ENCODE results near the gene PCDHAC1. TPM values are rescaled to one million over a fixed set of nuclear protein-coding genes. Genes with fewer than 3 reads are reported as not detected.

PCDHAC1 gene
- total RNA-seq, 1 donor from 2014 or later: 2.9 TPM

- Mint-ChIP-seq H3K4me3 (no peak overlapping the region), H3K4me1 (peaks cover 2% of the 10 kb centered on the region), H3K36me3 (no peaks in the 10 kb centered on the region), H3K9me3 (no peaks in the 10 kb centered on the region), H3K27me3 (ENCODE audit: insufficient read depth, low read depth) (no peaks in the 10 kb centered on the region), H3K27ac (no peak overlapping the region)
- no peak for DNase-seq (ENCODE audit: low spot score)
- H3K27ac ChIP-seq: no peak overlapping the region
- no peaks in the 10 kb centered on the region for H3K79me2 ChIP-seq (ENCODE audit: low read depth)
- peaks cover 15% of the 10 kb centered on the region for H4K20me1 ChIP-seq (ENCODE audit: low read depth)
- no peaks in the 10 kb centered on the region for H3K9me3 ChIP-seq (ENCODE audit: low read depth)
- TF ChIP-seq EZH2phosphoT487 (IDR thresholded peaks at IDR 0.05): no peak
- TF ChIP-seq EZH2 (IDR thresholded peaks at IDR 0.05): no peak
- no peak for TF ChIP-seq CTCF (IDR thresholded peaks at IDR 0.05)
- H2AFZ ChIP-seq (replicated peaks): no peak overlapping the region
- H3K36me3 ChIP-seq: no peaks in the 10 kb centered on the region
- no peak overlapping the region for H3K9ac ChIP-seq
- peaks cover 15% of the 10 kb centered on the region for H3K27me3 ChIP-seq
- no peaks in the 10 kb centered on the region for H3F3A ChIP-seq (ENCODE audit: low read depth)
- no peak overlapping the region for H3K4me2 ChIP-seq
- no peak overlapping the region for H3K4me3 ChIP-seq
- H3K4me1 ChIP-seq: no peaks in the 10 kb centered on the region
Observed at GRCh38 chr5:140978983-140979382, 52.9 kb downstream of the PCDHAC1 start.

Small RNAs within 50 kb of the gene (small RNA-seq; reads per million reads assigned to genes)
- not detected for gene AC010223.1

Other genes with a start within 250 kb of the PCDHAC1 start
- 44.9 and 45.7 TPM in 2 replicates for gene HARS1, start 234.9 kb upstream of the PCDHAC1 start, total RNA-seq (ENCODE audit: low replicate concordance)
- gene HARS2, start 234.8 kb upstream of the PCDHAC1 start, total RNA-seq (ENCODE audit: low replicate concordance): 30.6 and 34.1 TPM in 2 replicates
- gene ZMAT2, start 225.9 kb upstream of the PCDHAC1 start, total RNA-seq (ENCODE audit: low replicate concordance): 62.2 and 71.5 TPM in 2 replicates
- gene PCDHA1, start 140.2 kb upstream of the PCDHAC1 start, total RNA-seq (ENCODE audit: low replicate concordance): 0.19 and 0.24 TPM in 2 replicates
- gene PCDHA2, start 131.4 kb upstream of the PCDHAC1 start, total RNA-seq (ENCODE audit: low replicate concordance): 3.7 and 5.9 TPM in 2 replicates
- 2.8 and 4.0 TPM in 2 replicates for gene PCDHA3, start 125.2 kb upstream of the PCDHAC1 start, total RNA-seq (ENCODE audit: low replicate concordance)
- 9.7 and 13.7 TPM in 2 replicates for gene PCDHA4, start 119.2 kb upstream of the PCDHAC1 start, total RNA-seq (ENCODE audit: low replicate concordance)
- gene PCDHA5, start 104.7 kb upstream of the PCDHAC1 start, total RNA-seq (ENCODE audit: low replicate concordance): 2.4 and 2.7 TPM in 2 replicates
- 2.0 and 2.8 TPM in 2 replicates for gene PCDHA6, start 98.3 kb upstream of the PCDHAC1 start, total RNA-seq (ENCODE audit: low replicate concordance)
- 0.36 and 2.7 TPM in 2 replicates for gene PCDHA7, start 92.0 kb upstream of the PCDHAC1 start, total RNA-seq (ENCODE audit: low replicate concordance)
- 0.90 and 1.6 TPM in 2 replicates for gene PCDHA8, start 85.1 kb upstream of the PCDHAC1 start, total RNA-seq (ENCODE audit: low replicate concordance)
- 2.0 TPM in 2 replicates for gene PCDHA9, start 77.9 kb upstream of the PCDHAC1 start, total RNA-seq (ENCODE audit: low replicate concordance)
- gene PCDHA10, start 70.4 kb upstream of the PCDHAC1 start, total RNA-seq (ENCODE audit: low replicate concordance): 8.0 and 11.7 TPM in 2 replicates
- gene PCDHA11, start 57.3 kb upstream of the PCDHAC1 start, total RNA-seq (ENCODE audit: low replicate concordance): 5.4 and 6.3 TPM in 2 replicates
- 3.4 and 5.9 TPM in 2 replicates for gene PCDHA12, start 51.0 kb upstream of the PCDHAC1 start, total RNA-seq (ENCODE audit: low replicate concordance)
- gene PCDHA13, start 44.2 kb upstream of the PCDHAC1 start, total RNA-seq (ENCODE audit: low replicate concordance): 1.9 and 2.3 TPM in 2 replicates
- gene PCDHAC2, start 40.2 kb downstream of the PCDHAC1 start, total RNA-seq (ENCODE audit: low replicate concordance): 1.9 and 2.5 TPM in 2 replicates
- 0.03 and 0.07 TPM in 2 replicates for gene PCDHB1, start 125.1 kb downstream of the PCDHAC1 start, total RNA-seq (ENCODE audit: low replicate concordance)
- 34.2 and 48.4 TPM in 2 replicates for gene PCDHB2, start 168.3 kb downstream of the PCDHAC1 start, total RNA-seq (ENCODE audit: low replicate concordance)
- 5.6 and 6.7 TPM in 2 replicates for gene PCDHB3, start 174.2 kb downstream of the PCDHAC1 start, total RNA-seq (ENCODE audit: low replicate concordance)
- gene PCDHB4, start 195.5 kb downstream of the PCDHAC1 start, total RNA-seq (ENCODE audit: low replicate concordance): 1.9 and 2.3 TPM in 2 replicates
- gene PCDHB5, start 208.9 kb downstream of the PCDHAC1 start, total RNA-seq (ENCODE audit: low replicate concordance): 11.9 and 15.2 TPM in 2 replicates
- gene PCDHB6, start 223.8 kb downstream of the PCDHAC1 start, total RNA-seq (ENCODE audit: low replicate concordance): 0.90 and 1.5 TPM in 2 replicates
- gene PCDHB7, start 246.3 kb downstream of the PCDHAC1 start, total RNA-seq (ENCODE audit: low replicate concordance): 0.21 and 0.90 TPM in 2 replicates

All from neural progenitor cell (in vitro differentiated cells).